Left ventricle myocardium inferior (tissue), 1 donor: Measurements from ENCODE around the gene PIGQ. TPM values are rescaled to one million over a fixed set of nuclear protein-coding genes. Genes with fewer than 3 reads are reported as not detected.

Source experiments
- DNase-seq: peaks from one replicate; pipeline ENCODE4 v3.0.0-alpha.2; 2020
- H3K27ac ChIP-seq: fragments of 200-600 bp; replicated peaks from 2 replicates; pipeline ENCODE4 v1.8.0; 2021
- H3K27me3 ChIP-seq: fragments of 200-600 bp; 2 replicates; pipeline ENCODE4 v1.8.0; 2021; ENCODE audit warnings: low read depth
- H3K36me3 ChIP-seq: fragments of 200-600 bp; 2 replicates; pipeline ENCODE4 v1.8.0; 2021
- H3K4me1 ChIP-seq: fragments of 200-600 bp; 2 replicates; pipeline ENCODE4 v1.8.0; 2021
- H3K4me3 ChIP-seq: fragments of 200-600 bp; 2 replicates; pipeline ENCODE4 v1.8.0; 2021; ENCODE audit warnings: mild to moderate bottlenecking, moderate library complexity
- H3K9me3 ChIP-seq: fragments of 200-600 bp; replicated peaks from 2 replicates; pipeline ENCODE4 v1.8.0; 2021
- intact Hi-C: fragments of 100-400 bp; cut with micrococcal nuclease; formaldehyde crosslinking; loops from one replicate; pipeline ENCODE4 v1.11.0; 2022
- total RNA-seq: library from RNA; stranded (reverse); fragmentation: NEBNext Ultra II Directional; extraction: Animal tissue kit (Norgen Biotek cat#: 25700); gene quantifications from one replicate; pipeline ENCODE4 v1.2.1, GENCODE V29; 2021
- TF ChIP-seq, protein P1 (sequence below): fragments of 200-600 bp; IDR thresholded peaks from 2 replicates; pipeline ENCODE4 v1.8.0; 2021; ENCODE audit warnings: antibody characterized with exemption, mild to moderate bottlenecking, borderline replicate concordance
- donor health status: DM: no; HTN: yes; CAD: no; lungs with severe emphysema.

The PIGQ gene
- total RNA-seq, 1 donor from 2014 or later = 21.4 TPM

DNA sequence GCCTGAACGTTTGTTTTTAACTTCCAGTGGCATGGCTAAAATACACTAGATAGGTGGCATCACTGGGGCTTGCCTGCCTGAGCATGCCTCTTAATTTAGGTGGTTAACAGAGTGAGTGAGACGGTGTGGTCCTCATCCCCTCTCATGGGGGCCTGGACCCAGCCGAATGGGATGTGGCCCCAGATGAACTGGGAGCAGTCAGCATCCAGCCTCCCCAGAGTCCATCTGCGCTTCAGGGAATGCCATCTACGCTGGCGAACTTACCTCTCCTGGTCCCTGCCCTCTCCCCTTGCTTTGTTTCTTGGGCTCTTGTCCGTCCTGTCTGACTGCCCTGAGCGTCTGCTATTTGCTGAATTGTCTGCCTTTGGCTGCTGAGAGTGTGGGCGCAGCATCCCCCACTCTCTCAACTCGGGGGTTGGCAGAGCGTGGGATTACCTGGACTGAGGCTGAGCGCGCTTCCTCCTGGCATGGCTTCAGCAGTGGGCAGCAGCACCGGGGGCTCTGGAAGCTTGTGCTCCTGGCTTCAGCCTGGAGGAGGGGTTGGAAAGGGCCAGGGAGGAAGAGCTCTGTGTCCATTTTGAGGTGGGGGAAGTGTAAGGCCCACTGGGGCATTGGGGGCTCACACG lies 22.2 kb downstream of the PIGQ start:
- Histone ChIP-seq H3K4me1 (peaks cover 60% of the 10 kb centered on the region), H3K36me3 (peaks cover 8% of the 10 kb centered on the region), H3K27me3 (no peaks in the 10 kb centered on the region), H3K27ac (no peak overlapping the region), H3K4me3 (no peak overlapping the region), H3K9me3 (no peaks in the 10 kb centered on the region)
- TF ChIP-seq, protein P1, sequence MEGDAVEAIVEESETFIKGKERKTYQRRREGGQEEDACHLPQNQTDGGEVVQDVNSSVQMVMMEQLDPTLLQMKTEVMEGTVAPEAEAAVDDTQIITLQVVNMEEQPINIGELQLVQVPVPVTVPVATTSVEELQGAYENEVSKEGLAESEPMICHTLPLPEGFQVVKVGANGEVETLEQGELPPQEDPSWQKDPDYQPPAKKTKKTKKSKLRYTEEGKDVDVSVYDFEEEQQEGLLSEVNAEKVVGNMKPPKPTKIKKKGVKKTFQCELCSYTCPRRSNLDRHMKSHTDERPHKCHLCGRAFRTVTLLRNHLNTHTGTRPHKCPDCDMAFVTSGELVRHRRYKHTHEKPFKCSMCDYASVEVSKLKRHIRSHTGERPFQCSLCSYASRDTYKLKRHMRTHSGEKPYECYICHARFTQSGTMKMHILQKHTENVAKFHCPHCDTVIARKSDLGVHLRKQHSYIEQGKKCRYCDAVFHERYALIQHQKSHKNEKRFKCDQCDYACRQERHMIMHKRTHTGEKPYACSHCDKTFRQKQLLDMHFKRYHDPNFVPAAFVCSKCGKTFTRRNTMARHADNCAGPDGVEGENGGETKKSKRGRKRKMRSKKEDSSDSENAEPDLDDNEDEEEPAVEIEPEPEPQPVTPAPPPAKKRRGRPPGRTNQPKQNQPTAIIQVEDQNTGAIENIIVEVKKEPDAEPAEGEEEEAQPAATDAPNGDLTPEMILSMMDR = no peak
- DNase-seq = no peak
- intact Hi-C loops = no loop called here

DNA sequence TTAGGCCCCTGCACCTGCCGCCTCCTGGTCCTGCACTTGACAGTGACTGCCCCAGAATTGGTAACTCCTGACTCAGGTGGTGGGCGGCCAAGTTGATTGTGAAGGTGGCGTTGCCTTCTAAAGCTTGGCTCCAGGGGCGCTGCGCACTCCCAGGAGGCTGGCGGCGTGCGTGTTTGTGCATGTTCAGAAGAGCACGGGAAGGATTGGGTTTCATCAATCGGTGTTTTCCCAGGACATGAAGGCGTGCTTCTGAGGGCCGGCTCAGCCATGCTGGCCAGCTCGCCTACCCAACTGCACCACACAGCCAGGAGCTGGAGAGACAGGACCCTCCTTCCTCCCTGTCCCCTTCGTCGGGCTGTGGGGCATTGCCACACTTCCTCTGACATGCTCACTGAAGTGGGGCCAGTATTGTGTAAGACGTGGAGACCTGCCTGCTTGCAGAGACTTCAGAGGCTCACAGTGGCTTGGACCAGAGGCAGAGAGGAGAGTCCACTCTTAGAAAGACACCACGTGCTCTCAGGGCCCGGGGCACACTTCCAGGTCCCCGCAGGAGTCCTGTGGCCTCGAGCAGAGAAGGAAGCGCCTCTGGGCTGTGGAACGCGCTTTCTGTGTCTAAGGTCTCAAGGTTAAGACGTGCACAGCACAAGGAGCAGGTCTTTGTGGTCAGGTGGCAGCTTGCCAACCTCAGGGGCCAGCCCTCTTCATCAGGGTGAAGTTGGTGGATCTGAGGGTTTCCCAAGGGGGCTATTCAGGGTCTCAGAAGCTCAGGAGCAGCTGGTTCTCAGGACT lies 22.9 kb downstream of the PIGQ start:
- H3K36me3 ChIP-seq = peaks cover 8% of the 10 kb centered on the region
- H3K4me1 ChIP-seq = peaks cover 53% of the 10 kb centered on the region
- no peaks in the 10 kb centered on the region for H3K27me3 ChIP-seq
- H3K4me3 ChIP-seq = no peak overlapping the region
- no peak for DNase-seq
- TF ChIP-seq, protein P1 = no peak
- H3K27ac ChIP-seq = no peak overlapping the region
- intact Hi-C loops = no loop called here
- no peaks in the 10 kb centered on the region for H3K9me3 ChIP-seq

DNA sequence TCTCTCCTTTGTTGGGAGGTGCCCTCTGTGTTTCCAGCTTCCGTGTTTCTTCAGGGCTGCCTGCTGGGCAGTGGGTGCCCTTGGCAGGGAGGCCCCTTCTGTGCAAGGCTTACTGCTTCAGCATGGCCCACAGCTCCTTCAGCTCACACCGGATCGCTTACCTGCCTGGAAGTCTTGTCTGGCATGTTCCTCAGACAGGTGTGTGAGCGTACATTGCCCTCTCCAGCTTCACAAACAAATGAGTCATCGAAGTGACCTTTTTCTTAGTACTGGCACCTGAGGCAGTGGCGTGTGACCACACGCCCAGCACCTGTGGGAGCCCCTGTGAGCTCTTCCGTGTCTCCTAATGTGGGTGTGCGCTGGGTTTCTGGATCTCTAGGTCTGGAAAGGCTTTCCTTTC lies 23.6 kb downstream of the PIGQ start:
- DNase-seq = no peak
- peaks cover 46% of the 10 kb centered on the region for H3K4me1 ChIP-seq
- no peaks in the 10 kb centered on the region for H3K9me3 ChIP-seq
- H3K4me3 ChIP-seq = no peak overlapping the region
- no peak overlapping the region for H3K27ac ChIP-seq
- no peaks in the 10 kb centered on the region for H3K27me3 ChIP-seq
- intact Hi-C loops = no loop called here
- TF ChIP-seq, protein P1 = no peak
- peaks cover 8% of the 10 kb centered on the region for H3K36me3 ChIP-seq

DNA sequence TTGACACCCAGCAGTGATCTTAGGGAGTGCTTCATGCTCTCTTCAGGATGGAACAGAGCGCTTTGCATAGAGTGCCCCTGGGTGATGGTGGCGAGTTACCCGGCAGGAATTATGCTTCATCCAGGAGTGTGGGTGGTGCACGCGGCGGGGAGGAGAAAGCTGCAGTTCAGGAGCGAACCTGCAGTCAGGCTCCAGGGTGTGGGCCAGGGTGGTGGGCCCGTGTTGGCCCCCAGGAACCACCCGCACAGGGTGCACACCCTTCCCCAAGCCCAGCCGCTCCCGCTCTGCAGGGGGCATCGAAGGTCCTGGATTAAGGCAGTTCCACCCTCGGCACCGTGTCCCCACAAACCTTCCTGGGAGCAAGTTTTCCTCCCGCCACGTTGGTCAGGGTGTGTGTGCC lies 24.0 kb downstream of the PIGQ start:
- no peaks in the 10 kb centered on the region for H3K27me3 ChIP-seq
- no peak for DNase-seq
- no peak overlapping the region for H3K4me3 ChIP-seq
- no peak overlapping the region for H3K27ac ChIP-seq
- H3K9me3 ChIP-seq = no peaks in the 10 kb centered on the region
- intact Hi-C loops = no loop called here
- TF ChIP-seq, protein P1 = no peak
- peaks cover 8% of the 10 kb centered on the region for H3K36me3 ChIP-seq
- H3K4me1 ChIP-seq = peaks cover 42% of the 10 kb centered on the region

DNA sequence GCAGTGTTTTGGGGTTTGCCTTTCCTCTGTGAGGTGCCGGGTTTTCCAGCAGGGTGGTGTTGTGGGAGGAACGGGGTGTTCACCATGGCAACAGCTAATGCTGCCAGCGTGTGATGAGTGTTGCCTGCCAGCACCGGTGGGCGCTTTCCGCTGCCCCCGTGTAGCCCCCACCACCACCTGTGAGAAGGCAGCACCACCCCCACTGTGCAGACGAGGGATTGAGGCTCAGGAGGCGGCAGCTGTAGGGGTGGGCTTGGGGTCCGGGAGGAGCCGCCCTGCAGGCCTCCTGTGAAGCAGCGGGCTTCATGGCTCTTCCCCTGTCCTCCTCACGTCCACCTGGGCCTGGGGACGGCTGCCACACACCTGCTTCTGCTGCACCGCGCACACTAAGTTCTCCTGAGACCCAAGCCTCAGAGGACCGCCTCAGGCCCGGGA lies 25.3 kb downstream of the PIGQ start:
- Histone ChIP-seq H3K36me3 (peaks cover 8% of the 10 kb centered on the region), H3K27me3 (no peaks in the 10 kb centered on the region), H3K9me3 (no peaks in the 10 kb centered on the region), H3K27ac (no peak overlapping the region), H3K4me3 (no peak overlapping the region), H3K4me1 (peaks cover 34% of the 10 kb centered on the region)
- DNase-seq = no peak
- intact Hi-C loops = no loop called here
- TF ChIP-seq, protein P1 = no peak
